Measurements from ENCODE around the gene TAOK1.

TAOK1 gene

DNA sequence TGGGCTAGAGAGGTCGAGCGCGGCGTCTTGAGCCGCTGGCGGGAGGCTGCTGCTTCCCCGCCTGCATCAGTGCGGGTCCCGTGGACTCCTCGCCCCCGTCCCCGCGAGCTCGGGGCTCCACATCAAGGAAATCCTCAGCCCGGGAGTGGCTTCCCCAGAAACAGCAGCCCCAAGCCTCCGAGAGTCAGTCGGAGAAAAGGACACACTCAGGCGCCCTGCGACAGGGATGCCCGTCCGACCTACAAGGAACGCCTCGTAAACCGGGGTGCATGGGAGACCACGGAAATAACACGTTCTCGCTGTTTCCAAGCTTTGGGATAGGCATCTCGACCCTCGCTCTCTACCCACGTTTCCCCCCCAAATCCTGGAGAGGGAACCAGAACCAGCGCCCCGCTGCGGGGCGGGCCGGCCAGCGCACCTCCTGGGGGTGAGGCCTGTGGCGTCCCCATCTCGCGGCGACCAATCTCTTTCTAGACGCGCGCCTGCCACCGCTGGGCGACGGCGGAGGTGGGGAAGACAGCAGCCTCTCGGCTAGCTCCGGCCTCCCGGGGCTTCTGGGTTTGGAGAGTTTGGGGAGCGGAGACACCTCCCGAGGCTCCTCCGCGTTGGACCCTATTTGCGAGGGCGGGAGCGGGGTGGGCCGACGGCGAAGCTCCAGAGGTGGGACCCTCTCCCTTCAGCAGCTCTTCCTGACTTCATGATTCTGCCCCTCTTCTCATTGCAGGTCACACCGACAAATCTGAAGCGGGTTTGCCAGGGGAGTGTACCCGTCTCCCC is 177.6 kb downstream of the TAOK1 start (continued):
- TF ChIP-seq, protein P1, sequence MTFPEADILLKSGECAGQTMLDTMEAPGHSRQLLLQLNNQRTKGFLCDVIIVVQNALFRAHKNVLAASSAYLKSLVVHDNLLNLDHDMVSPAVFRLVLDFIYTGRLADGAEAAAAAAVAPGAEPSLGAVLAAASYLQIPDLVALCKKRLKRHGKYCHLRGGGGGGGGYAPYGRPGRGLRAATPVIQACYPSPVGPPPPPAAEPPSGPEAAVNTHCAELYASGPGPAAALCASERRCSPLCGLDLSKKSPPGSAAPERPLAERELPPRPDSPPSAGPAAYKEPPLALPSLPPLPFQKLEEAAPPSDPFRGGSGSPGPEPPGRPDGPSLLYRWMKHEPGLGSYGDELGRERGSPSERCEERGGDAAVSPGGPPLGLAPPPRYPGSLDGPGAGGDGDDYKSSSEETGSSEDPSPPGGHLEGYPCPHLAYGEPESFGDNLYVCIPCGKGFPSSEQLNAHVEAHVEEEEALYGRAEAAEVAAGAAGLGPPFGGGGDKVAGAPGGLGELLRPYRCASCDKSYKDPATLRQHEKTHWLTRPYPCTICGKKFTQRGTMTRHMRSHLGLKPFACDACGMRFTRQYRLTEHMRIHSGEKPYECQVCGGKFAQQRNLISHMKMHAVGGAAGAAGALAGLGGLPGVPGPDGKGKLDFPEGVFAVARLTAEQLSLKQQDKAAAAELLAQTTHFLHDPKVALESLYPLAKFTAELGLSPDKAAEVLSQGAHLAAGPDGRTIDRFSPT (tag by site-specific recombination; IDR thresholded peaks at IDR 0.05) = no peak; the same call in 1 of the 2 replicates
- TF ChIP-seq, protein P2, sequence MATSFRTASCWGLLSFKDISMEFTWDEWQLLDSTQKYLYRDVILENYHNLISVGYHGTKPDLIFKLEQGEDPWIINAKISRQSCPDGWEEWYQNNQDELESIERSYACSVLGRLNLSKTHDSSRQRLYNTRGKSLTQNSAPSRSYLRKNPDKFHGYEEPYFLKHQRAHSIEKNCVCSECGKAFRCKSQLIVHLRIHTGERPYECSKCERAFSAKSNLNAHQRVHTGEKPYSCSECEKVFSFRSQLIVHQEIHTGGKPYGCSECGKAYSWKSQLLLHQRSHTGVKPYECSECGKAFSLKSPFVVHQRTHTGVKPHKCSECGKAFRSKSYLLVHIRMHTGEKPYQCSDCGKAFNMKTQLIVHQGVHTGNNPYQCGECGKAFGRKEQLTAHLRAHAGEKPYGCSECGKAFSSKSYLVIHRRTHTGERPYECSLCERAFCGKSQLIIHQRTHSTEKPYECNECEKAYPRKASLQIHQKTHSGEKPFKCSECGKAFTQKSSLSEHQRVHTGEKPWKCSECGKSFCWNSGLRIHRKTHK (tag by site-specific recombination; IDR thresholded peaks at IDR 0.05) = no peak
- TF ChIP-seq, protein P3, sequence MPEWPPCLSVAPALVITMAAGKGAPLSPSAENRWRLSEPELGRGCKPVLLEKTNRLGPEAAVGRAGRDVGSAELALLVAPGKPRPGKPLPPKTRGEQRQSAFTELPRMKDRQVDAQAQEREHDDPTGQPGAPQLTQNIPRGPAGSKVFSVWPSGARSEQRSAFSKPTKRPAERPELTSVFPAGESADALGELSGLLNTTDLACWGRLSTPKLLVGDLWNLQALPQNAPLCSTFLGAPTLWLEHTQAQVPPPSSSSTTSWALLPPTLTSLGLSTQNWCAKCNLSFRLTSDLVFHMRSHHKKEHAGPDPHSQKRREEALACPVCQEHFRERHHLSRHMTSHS (tag by site-specific recombination; IDR thresholded peaks at IDR 0.05) = no peak
- TF ChIP-seq ZSCAN16 (tag by site-specific recombination; IDR thresholded peaks at IDR 0.05) (no peak), ZNF16 (tag by site-specific recombination; IDR thresholded peaks at IDR 0.05; ENCODE audit: low read depth) (no peak), ZBTB8A (tag by site-specific recombination; IDR thresholded peaks at IDR 0.05) (peak; percentile 59; the same call in 1 of the 2 replicates), SP2 (tag by site-specific recombination; IDR thresholded peaks at IDR 0.05) (peak; percentile 82), KLF9 (tag by site-specific recombination; IDR thresholded peaks at IDR 0.05; ENCODE audit: low read depth) (no peak), ZNF341 (tag by site-specific recombination; IDR thresholded peaks at IDR 0.05; ENCODE audit: low read depth) (peak; percentile 99), ZIC2 (tag by site-specific recombination; IDR thresholded peaks at IDR 0.05) (peak; percentile 90), ZBTB48 (tag by site-specific recombination; IDR thresholded peaks at IDR 0.05) (no peak), HOXC10 (CRISPR knock-in tag; IDR thresholded peaks at IDR 0.05) (no peak), ZNF521 (tag by site-specific recombination; IDR thresholded peaks at IDR 0.05) (no peak)
- TF ChIP-seq, protein P4, sequence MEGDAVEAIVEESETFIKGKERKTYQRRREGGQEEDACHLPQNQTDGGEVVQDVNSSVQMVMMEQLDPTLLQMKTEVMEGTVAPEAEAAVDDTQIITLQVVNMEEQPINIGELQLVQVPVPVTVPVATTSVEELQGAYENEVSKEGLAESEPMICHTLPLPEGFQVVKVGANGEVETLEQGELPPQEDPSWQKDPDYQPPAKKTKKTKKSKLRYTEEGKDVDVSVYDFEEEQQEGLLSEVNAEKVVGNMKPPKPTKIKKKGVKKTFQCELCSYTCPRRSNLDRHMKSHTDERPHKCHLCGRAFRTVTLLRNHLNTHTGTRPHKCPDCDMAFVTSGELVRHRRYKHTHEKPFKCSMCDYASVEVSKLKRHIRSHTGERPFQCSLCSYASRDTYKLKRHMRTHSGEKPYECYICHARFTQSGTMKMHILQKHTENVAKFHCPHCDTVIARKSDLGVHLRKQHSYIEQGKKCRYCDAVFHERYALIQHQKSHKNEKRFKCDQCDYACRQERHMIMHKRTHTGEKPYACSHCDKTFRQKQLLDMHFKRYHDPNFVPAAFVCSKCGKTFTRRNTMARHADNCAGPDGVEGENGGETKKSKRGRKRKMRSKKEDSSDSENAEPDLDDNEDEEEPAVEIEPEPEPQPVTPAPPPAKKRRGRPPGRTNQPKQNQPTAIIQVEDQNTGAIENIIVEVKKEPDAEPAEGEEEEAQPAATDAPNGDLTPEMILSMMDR (tag by site-specific recombination; IDR thresholded peaks at IDR 0.05) = peak; percentile 90

DNA sequence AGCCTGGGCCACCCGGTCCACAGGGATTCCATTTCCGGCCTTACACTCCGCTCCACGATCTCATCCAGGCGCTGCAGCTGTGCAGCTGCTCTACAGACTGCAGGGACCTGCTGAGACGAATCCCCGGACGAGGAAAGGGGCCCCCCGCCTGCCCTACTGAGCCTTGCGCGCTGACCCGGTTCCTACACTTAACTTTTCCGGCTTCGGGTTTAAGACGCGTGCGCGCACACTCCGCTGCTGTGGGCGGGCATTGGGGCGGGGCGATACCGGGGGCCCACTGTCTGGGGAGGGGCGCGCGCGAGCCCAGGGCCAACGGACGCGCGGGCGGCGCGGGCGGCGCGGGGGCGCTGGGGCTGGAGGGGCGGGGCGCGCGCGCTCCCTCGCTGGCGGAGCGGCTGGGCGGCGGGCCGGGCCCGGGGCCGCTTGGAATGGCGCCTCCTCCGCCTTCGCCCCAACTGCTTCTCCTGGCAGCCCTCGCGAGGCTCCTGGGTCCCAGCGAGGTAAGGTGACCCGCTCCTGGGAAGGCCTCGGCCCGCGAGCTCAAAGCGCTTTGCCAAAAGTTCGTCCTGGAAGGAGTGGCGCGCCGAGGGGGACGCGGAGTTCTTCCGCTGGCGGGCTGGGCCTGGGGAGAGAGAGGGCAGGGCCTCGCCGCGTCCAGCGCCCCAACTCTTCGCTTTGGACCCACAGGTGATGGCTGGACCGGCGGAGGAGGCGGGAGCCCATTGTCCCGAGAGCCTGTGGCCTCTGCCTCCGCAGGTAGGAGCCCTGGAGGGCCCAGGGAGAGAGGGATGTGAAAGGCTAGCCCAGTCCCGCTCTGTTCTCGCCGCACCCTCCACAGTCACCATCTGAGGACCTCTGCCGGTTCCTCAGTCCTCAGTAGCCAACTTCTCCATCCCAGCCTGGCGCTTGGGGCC is 178.4 kb downstream of the TAOK1 start, which contains the start of gene TP53I13:
TSS of gene TP53I13 (plus strand) at position 371 of the 914 bp plus-strand sequence. CDS start at position 429, 58 bp downstream.
- Histone ChIP-seq H3K9me3 (ENCODE audit: control insufficient read depth, insufficient read depth, low read depth, low read length) (no peaks in the 10 kb centered on the region), H3K36me3 (ENCODE audit: control insufficient read depth in 2 of 2, insufficient read depth in 1 of 2, low read length in 2 of 2) (peaks cover 3 to 28% of the 10 kb centered on the region in 2 experiments), H3K4me3 (ENCODE audit: low read depth, low read length) (peak within 1 kb of the TSS; percentile 78), H3K27ac (ENCODE audit: extremely low read depth, low read depth, low read length) (peak within 1 kb of the TSS; percentile 96), H3K4me1 (ENCODE audit: control insufficient read depth, insufficient read depth, low read length) (peaks cover 13% of the 10 kb centered on the region)
- ChIA-PET CTCF (interaction anchor here (0.6 to 4.9 kb wide), 9 partner anchors 12 to 768 kb away, joined by 3 to 31 read pairs (median 13); partner anchors contain the start of gene ANKRD13B), POLR2A (interaction anchor here (0.6 to 4.6 kb wide), 11 partner anchors 12 to 275 kb away, joined by 3 to 28 read pairs (median 4); partner anchors contain the start of genes ANKRD13B, GIT1, NUFIP2 and TAOK1)
- 0 out of 2 replicates have a peak, but pooled peaks have one; percentile 46 for TF ChIP-seq ZNF391 (tag by site-specific recombination; IDR thresholded peaks at IDR 0.05; ENCODE audit: borderline replicate concordance, low read depth)
- TF ChIP-seq, protein P4 (tag by site-specific recombination; IDR thresholded peaks at IDR 0.05) = peak; percentile 75
- peak; percentile 28; the same call in 1 of the 2 replicates for TF ChIP-seq HOXD13 (CRISPR knock-in tag; IDR thresholded peaks at IDR 0.05; ENCODE audit: borderline replicate concordance)
- peak; percentile 10; the same call in 1 of the 2 replicates for TF ChIP-seq SP2 (tag by site-specific recombination; IDR thresholded peaks at IDR 0.05)
- peak; percentile 79 for TF ChIP-seq SCRT2 (tag by site-specific recombination; IDR thresholded peaks at IDR 0.05)
- TF ChIP-seq KLF7 (tag by site-specific recombination; IDR thresholded peaks at IDR 0.05; ENCODE audit: borderline replicate concordance) = 0 out of 2 replicates have a peak, but pooled peaks have one; percentile 35
- peak; percentile 39; the same call in 1 of the 2 replicates for TF ChIP-seq KLF9 (tag by site-specific recombination; IDR thresholded peaks at IDR 0.05; ENCODE audit: low read depth)
- TF ChIP-seq, protein P5, sequence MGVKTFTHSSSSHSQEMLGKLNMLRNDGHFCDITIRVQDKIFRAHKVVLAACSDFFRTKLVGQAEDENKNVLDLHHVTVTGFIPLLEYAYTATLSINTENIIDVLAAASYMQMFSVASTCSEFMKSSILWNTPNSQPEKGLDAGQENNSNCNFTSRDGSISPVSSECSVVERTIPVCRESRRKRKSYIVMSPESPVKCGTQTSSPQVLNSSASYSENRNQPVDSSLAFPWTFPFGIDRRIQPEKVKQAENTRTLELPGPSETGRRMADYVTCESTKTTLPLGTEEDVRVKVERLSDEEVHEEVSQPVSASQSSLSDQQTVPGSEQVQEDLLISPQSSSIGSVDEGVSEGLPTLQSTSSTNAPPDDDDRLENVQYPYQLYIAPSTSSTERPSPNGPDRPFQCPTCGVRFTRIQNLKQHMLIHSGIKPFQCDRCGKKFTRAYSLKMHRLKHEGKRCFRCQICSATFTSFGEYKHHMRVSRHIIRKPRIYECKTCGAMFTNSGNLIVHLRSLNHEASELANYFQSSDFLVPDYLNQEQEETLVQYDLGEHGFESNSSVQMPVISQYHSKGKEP (tag by site-specific recombination; IDR thresholded peaks at IDR 0.05) = peak; percentile 94
- peak; percentile 63 for TF ChIP-seq OVOL3 (tag by site-specific recombination; IDR thresholded peaks at IDR 0.05)
- peak; percentile 66; the same call in 1 of the 2 replicates for TF ChIP-seq ZNF394 (tag by site-specific recombination; IDR thresholded peaks at IDR 0.05; ENCODE audit: borderline replicate concordance)
- TF ChIP-seq ZNF138 (tag by site-specific recombination; IDR thresholded peaks at IDR 0.05; ENCODE audit: borderline replicate concordance) = no peak

Data from HEK293 (cell line).